GM12878 (cell line): ENCODE data around the gene CCK.

Source experiments
- ASH2L ChIP-seq: fragments of 300-600, 200-600 bp; sonication (generic); IDR thresholded peaks from 2 replicates; pipeline ENCODE4 v1.6.1; 2017; ENCODE audit warnings: low read depth, mild to moderate bottlenecking, borderline replicate concordance
- ATF2 ChIP-seq: IDR thresholded peaks from 2 replicates; pipeline ENCODE4 v1.6.1; 2012; ENCODE audit warnings: low read length, inconsistent platforms
- CTCF ChIP-seq, 3 experiments: IDR thresholded peaks in 2 of 3; conservative IDR thresholded peaks in 1 of 3; 2 replicates each; pipeline ENCODE4 v1.5.1; 2011; ENCODE audit warnings: low read depth in 3 of 3, low read length in 3 of 3, mild to moderate bottlenecking in 3 of 3, control low read depth in 2 of 3, moderate library complexity in 2 of 3, inconsistent platforms in 1 of 3, mixed read lengths in 1 of 3; ENCODE audit not compliant: control insufficient read depth in 2 of 3, insufficient read depth in 1 of 3; ENCODE audit errors: extremely low read depth in 1 of 3
- FOS ChIP-seq: IDR thresholded peaks from 3 replicates; pipeline ENCODE4 v1.6.1; 2011; ENCODE audit warnings: borderline replicate concordance; ENCODE audit not compliant: insufficient read length; ENCODE audit errors: extremely low read depth
- FOXM1 ChIP-seq: IDR thresholded peaks from 2 replicates; pipeline ENCODE4 v1.6.1; 2012; ENCODE audit warnings: low read depth, mild to moderate bottlenecking, inconsistent platforms, low read length, moderate library complexity
- NBN ChIP-seq: fragments of 450-650 bp; IDR thresholded peaks from 2 replicates; pipeline ENCODE4 v1.6.1; 2016
- POLR2AphosphoS5 ChIP-seq: IDR thresholded peaks from 2 replicates; pipeline ENCODE4 v1.6.1; 2011; ENCODE audit warnings: mild to moderate bottlenecking, low read length, inconsistent platforms
- RCOR1 ChIP-seq: conservative IDR thresholded peaks from 2 replicates; pipeline ENCODE4 v1.6.1; 2012; ENCODE audit warnings: low read depth, low read length, improper control_type of control experiment
- SIN3A ChIP-seq: IDR thresholded peaks from 2 replicates; pipeline ENCODE4 v1.6.1; 2012; ENCODE audit warnings: low read depth, low read length, improper control_type of control experiment
- SKIL ChIP-seq: fragments of 450-650 bp; IDR thresholded peaks from 2 replicates; pipeline ENCODE4 v1.6.1; 2017; ENCODE audit warnings: mild to moderate bottlenecking, low read depth, inconsistent platforms; ENCODE audit not compliant: poor library complexity, severe bottlenecking
- SREBF1 ChIP-seq: IDR thresholded peaks from 2 replicates; pipeline ENCODE4 v1.6.1; 2012; ENCODE audit warnings: mild to moderate bottlenecking, low read length
- TCF7 ChIP-seq: IDR thresholded peaks from 2 replicates; pipeline ENCODE4 v1.6.1; 2014; ENCODE audit warnings: antibody characterized with exemption, borderline replicate concordance
- ZBTB40 ChIP-seq: fragments of 450-650 bp; IDR thresholded peaks from 2 replicates; pipeline ENCODE4 v1.6.1; 2016; ENCODE audit warnings: mild to moderate bottlenecking, moderate library complexity, borderline replicate concordance
- ZSCAN29 ChIP-seq: fragments of 450-650 bp; IDR thresholded peaks from 2 replicates; pipeline ENCODE4 v1.6.1; 2017; ENCODE audit warnings: mild to moderate bottlenecking, moderate library complexity

GRCh38 chr3:42254566-42254965 is 11.4 kb downstream of the CCK start:
- TF ChIP-seq ZBTB40: no peak
- no peak for TF ChIP-seq NBN
- no peak for TF ChIP-seq POLR2AphosphoS5
- no peak for TF ChIP-seq ATF2
- no peak for TF ChIP-seq FOS
- TF ChIP-seq CTCF (IDR thresholded peaks at IDR 0.05 in 2 of 3, conservative IDR thresholded peaks at IDR 0.05 in 1 of 3; ENCODE audit: control insufficient read depth in 2 of 3, extremely low read depth in 1 of 3, insufficient read depth in 1 of 3, low read depth in 3 of 3, low read length in 3 of 3): no peak
- TF ChIP-seq ASH2L: no peak
- TF ChIP-seq SIN3A: no peak
- TF ChIP-seq FOXM1: no peak
- TF ChIP-seq SKIL: no peak
- no peak for TF ChIP-seq SREBF1
- TF ChIP-seq TCF7: no peak
- TF ChIP-seq ZSCAN29: no peak
- TF ChIP-seq RCOR1: no peak
